NCI-H748 (cell line): ENCODE measurements around the gene LAS1L.
"Not testable (repeated sequence)": the region's sequence is repeated elsewhere in the genome, so short reads cannot be mapped to it uniquely, and the experiment has no call there.

Source experiments
- DNase-seq: peaks from one replicate; lab custom pipeline; 2025; ENCODE audit not compliant: unreplicated experiment; lab: John Stamatoyannopoulos, UW

Gene LAS1L

GRCh38 chrX:65534450-65535292, at the start of gene LAS1L:
TSS of gene LAS1L (minus strand) at chrX:65534787. CDS start at chrX:65534715, 72 bp downstream.
- peak; percentile 95 for DNase-seq

GRCh38 chrX:65582450-65583082, 48.0 kb upstream of the LAS1L start:
- no peak for DNase-seq

GRCh38 chrX:65581661-65582339, 47.2 kb upstream of the LAS1L start:
- peak; percentile 45 for DNase-seq

GRCh38 chrX:65578346-65578745, 43.8 kb upstream of the LAS1L start:
- DNase-seq = no peak

GRCh38 chrX:65576160-65576559, 41.6 kb upstream of the LAS1L start:
- DNase-seq = no peak

GRCh38 chrX:65575022-65575421, 40.4 kb upstream of the LAS1L start:
- DNase-seq = no peak

- DNase-seq = no peak
Measured at GRCh38 chrX:65574356-65574755, 39.8 kb upstream of the LAS1L start.

GRCh38 chrX:65572971-65573370, 38.4 kb upstream of the LAS1L start:
- DNase-seq = no peak

GRCh38 chrX:65562850-65563249, 28.3 kb upstream of the LAS1L start:
- not testable (repeated sequence) for DNase-seq

- no peak for DNase-seq
Measured at GRCh38 chrX:65551489-65552339, 17.1 kb upstream of the LAS1L start.

GRCh38 chrX:65551086-65551485, 16.5 kb upstream of the LAS1L start:
- no peak for DNase-seq

- no peak for DNase-seq
Measured at GRCh38 chrX:65545456-65545855, 10.9 kb upstream of the LAS1L start.

GRCh38 chrX:65537229-65537628, 2.6 kb upstream of the LAS1L start:
- no peak for DNase-seq

- DNase-seq = peak; percentile 9
Measured at GRCh38 chrX:65536291-65536690, 1.7 kb upstream of the LAS1L start.

- no peak for DNase-seq
Measured at GRCh38 chrX:65532016-65532415, 2.6 kb downstream of the LAS1L start.

GRCh38 chrX:65528705-65529340, 5.8 kb downstream of the LAS1L start:
- peak; percentile 25 for DNase-seq

- no peak for DNase-seq
Measured at GRCh38 chrX:65528293-65528692, 6.3 kb downstream of the LAS1L start.

- DNase-seq = no peak
Measured at GRCh38 chrX:65524139-65524538, 10.4 kb downstream of the LAS1L start.

GRCh38 chrX:65522739-65523372, 11.7 kb downstream of the LAS1L start:
- DNase-seq = no peak

GRCh38 chrX:65519530-65519929, 15.1 kb downstream of the LAS1L start:
- not testable (repeated sequence) for DNase-seq
